Hematopoietic multipotent progenitor cell (in vitro differentiated cells): ENCODE data around the gene BLTP3A. TPM values are rescaled to one million over a fixed set of nuclear protein-coding genes. Genes with fewer than 3 reads are reported as not detected.

Experiments
- DNase-seq, 3 donors: peaks; one replicate each; pipeline ENCODE4 v3.0.0-alpha.2; 2011 to 2015; ENCODE audit warnings: low read depth in 2 of 3, low spot score in 2 of 3
- small RNA-seq: library from RNA; depleted of rRNA; stranded (forward); fragments of <200 nt; gene quantifications from one replicate; pipeline ENCODE3, GENCODE V24; 2012
- total RNA-seq: library from RNA; depleted of rRNA; stranded (reverse); fragments of >200 nt; gene quantifications from one replicate; pipeline ENCODE4 v1.2.3, GENCODE V29; 2012

BLTP3A gene
- total RNA-seq, 1 donor: 12.1 TPM

GRCh38 chr6:34829137-34829536 is 37.3 kb downstream of the BLTP3A start:
- DNase-seq: no peak

DNA sequence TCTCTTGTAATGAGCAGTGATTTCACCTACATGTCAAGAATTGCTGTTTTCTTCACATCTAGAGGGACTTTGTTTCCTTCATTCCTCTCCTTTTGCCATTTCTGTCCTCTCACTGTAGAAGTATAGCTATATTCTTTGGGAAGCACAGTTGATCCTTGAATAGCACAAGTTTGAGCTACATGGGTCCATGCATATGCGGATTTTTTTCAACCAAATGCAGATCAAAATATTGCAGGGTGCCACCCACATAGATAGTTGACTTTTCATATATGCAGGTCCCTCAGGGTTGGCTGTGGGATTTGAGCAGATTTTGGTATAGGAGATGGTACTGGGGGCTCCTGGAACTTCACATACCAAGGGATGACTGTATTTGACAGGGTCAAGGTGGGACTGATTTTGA is 41.1 kb downstream of the BLTP3A start:
- DNase-seq: no peak

- no peak for DNase-seq
Observed at GRCh38 chr6:34834789-34835518, 43.1 kb downstream of the BLTP3A start.

GRCh38 chr6:34836008-34836407 is 44.1 kb downstream of the BLTP3A start:
- DNase-seq: no peak

GRCh38 chr6:34836451-34836850 is 44.6 kb downstream of the BLTP3A start:
- DNase-seq: no peak

DNA sequence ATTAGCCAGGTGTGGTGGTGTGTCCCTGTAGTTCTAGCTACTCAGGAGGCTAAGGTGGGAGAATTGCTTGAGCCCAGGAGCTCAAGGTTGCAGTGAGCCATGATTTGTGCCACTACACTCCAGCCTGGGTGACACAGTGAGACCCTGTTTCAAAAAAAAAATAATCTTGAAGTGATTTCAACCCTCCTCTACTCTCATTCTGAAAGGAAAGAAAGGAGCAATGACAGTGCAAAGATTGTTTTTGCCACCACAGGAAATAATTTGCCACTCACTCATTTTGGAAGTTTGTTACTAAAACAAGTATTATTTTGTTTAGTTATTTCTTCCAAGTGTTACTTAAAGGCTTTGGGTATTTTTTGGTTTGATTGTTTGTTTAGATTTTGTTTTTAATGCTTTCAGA is 45.6 kb downstream of the BLTP3A start:
- DNase-seq: no peak

- DNase-seq: no peak
Observed at GRCh38 chr6:34839666-34840352, 47.9 kb downstream of the BLTP3A start.

Small RNA genes lying within 50 kb of the gene (small RNA-seq; reads per million reads assigned to genes)
- not detected for gene RF00019

Other genes starting within 250 kb of the BLTP3A start
- under 0.01 TPM for gene SPDEF, start 235.8 kb upstream of the BLTP3A start, total RNA-seq
- 36.9 TPM for gene ILRUN, start 95.3 kb upstream of the BLTP3A start, total RNA-seq
- gene SNRPC, start 34.6 kb upstream of the BLTP3A start, total RNA-seq: 56.8 TPM
- gene TAF11, start 96.0 kb downstream of the BLTP3A start, total RNA-seq: 10.8 TPM
- gene ANKS1A, start 97.2 kb downstream of the BLTP3A start, total RNA-seq: 17.5 TPM